ENCODE results near the gene SLC25A47.

SLC25A47 gene

DNA sequence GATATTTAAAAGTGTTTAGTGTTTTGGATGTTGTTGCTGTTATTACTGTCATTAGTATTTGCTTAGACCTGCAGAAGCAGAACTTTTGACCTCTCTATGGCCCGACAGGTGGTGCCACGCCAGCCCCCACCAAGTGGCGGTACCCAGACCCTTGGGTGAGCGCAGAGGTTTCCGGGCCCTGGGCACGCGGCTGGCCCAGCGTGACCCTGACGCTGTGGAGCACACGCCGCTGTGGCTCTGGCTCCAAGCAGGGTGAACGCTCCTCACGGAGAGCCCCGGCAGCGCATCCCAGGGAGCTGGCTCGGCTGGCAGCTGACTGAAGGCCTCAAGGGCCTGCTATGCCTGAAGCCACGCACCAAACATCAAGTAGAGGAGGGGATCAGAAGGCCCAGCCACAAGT lies 22.6 kb downstream of the SLC25A47 start:
- DNase-seq (ENCODE audit: insufficient read length) (no peak), FAIRE-seq (no peak)
- TF ChIP-seq POLR2AphosphoS5 (IDR thresholded peaks at IDR 0.05; ENCODE audit: low read depth, low read length) (no peak), TAF1 (IDR thresholded peaks at IDR 0.05; ENCODE audit: borderline replicate concordance, low read depth, low read length) (no peak), POLR2A (IDR thresholded peaks at IDR 0.05; ENCODE audit: low read depth, low read length) (no peak)

DNA sequence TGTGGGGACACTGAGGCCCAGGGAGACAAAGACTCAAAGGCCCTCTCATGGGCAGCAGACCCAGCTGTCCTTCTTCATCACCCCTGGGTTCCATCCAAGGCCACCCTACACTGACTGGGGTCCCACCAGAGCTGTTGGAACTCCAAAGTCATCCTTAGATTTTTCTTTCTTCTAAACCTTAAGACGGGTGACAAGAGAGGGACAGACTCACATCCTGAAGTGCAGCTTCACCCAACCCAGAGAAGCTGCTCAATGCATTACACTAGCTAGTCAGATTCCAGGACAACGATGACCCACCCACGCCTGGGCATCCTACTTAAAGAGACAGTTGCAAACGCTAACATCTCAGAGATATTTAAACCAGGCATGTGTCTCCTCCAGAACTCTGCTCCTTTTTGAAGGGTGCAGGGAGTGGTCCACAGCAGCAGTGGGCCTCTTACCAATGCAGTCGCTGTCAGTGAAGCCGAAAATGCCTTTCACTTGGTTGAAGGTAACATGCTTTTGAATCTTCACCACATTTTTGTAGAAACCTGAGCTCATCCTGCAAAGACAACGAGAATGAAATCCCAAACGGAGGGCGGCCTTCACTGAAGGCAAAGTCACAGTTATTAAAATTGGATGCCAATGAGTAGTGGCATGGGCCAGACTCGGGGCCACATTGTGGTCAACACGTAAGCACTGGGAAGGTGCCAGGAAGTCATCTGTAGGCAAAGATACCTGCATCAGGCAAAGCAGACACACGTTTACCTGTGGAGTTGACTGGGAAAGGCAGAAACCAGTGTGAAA lies 23.4 kb downstream of the SLC25A47 start:
- no peak for FAIRE-seq
- no peak for DNase-seq (ENCODE audit: insufficient read length)
- no peak for TF ChIP-seq POLR2A (IDR thresholded peaks at IDR 0.05; ENCODE audit: low read depth, low read length)
- TF ChIP-seq TAF1 (IDR thresholded peaks at IDR 0.05; ENCODE audit: borderline replicate concordance, low read depth, low read length): no peak
- TF ChIP-seq POLR2AphosphoS5 (IDR thresholded peaks at IDR 0.05; ENCODE audit: low read depth, low read length): no peak

DNA sequence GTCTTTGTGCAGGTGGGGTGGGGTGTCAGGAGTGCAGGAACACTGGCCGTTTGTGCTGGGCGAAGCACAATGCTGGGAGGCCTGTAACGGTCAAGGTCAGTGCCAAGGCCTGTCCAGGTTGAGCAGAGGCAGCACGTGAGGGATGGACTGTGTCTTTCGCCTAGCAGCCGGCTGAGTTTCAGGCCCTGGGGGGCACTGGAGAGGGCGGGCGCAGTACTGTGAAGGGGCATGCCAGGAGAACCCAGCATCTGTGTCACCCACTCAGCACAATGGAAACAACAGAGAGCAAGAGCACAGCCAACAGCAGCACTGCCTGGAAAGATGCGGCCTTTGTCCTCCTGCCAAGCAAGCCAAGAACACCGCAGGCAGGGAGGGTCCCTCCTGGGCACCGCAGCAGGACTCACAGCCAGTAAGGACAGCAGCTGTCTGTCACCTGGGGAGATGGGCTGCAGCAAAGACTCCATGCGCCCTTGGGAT lies 25.2 kb downstream of the SLC25A47 start:
- FAIRE-seq: no peak
- DNase-seq (ENCODE audit: insufficient read length): no peak
- TF ChIP-seq POLR2A (IDR thresholded peaks at IDR 0.05; ENCODE audit: low read depth, low read length) (no peak), TAF1 (IDR thresholded peaks at IDR 0.05; ENCODE audit: borderline replicate concordance, low read depth, low read length) (no peak), POLR2AphosphoS5 (IDR thresholded peaks at IDR 0.05; ENCODE audit: low read depth, low read length) (no peak)

DNA sequence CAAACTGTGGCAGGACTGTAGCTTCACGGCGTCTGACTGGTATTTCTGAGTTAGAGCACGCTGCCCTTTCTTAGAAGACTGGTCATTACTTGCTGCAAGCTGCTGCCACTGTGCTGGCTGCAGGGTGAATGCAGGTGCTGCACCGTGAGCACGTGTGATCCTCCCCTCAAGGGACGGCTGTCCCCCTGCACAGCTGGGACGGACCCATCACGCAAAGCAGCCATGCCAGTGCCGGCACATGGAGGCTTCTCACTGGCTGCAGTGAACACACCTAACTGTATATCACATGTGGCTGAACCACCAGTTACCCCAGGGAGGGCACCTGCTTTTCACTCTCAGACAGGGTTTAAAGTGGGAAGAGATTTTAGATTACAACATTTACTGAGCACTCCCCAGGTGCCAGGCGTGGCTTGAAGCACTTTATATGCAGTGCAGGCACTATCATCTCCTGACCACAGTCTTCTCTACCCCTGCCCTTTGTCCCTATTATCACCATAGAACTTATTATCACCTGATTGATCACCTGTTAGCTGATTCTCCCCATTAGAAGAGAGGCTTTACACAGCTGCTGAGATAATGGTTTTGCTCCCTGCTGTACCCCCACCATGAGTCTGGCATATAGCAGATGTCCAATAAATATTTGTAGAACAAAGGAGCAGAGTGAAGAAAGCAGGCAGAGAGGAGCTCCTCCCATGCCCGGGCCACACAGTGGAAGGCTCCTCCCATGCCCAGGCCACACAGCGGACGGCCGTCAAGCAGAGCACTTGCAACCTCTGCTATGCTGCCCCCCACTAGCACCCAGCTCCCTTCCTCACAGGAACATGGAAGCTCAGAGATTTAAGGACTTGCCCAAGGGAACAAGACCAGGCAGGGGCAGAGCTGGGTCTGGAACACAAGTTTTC lies 25.9 kb downstream of the SLC25A47 start:
- TF ChIP-seq POLR2AphosphoS5 (IDR thresholded peaks at IDR 0.05; ENCODE audit: low read depth, low read length) (no peak), POLR2A (IDR thresholded peaks at IDR 0.05; ENCODE audit: low read depth, low read length) (no peak), TAF1 (IDR thresholded peaks at IDR 0.05; ENCODE audit: borderline replicate concordance, low read depth, low read length) (no peak)
- DNase-seq (ENCODE audit: insufficient read length) (no peak), FAIRE-seq (no peak)

DNA sequence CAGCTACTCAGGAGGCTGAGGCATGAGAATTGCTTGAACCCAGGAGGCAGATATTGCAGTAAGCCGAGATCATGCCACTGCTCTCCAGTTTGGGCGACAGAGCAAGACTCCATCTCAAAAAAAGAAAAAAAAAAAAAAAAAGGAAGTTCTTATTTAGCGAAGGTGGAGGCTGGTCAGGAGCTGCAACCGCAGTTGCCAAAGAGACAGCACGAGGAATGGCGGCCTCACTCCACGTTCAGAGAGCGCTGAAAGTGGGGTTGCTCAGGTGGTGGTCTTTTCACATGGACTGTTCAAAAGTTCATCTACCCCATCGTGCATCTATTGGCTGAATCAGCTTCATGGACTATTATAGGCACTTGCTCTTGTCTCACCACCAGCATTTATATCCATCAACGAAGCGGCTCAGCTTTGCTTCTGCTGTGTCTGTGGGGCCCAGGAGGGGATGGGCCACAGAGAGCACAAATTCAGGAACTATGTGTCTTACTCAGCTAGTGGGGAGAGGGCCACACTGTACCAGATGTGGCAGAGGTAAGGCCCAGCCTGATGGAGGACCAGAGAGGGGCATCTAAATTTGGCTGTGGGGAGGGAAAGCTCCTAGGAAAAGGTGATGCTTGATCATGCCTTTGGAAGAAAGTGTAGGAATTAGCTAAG lies 27.3 kb downstream of the SLC25A47 start:
- FAIRE-seq: no peak
- TF ChIP-seq POLR2AphosphoS5 (IDR thresholded peaks at IDR 0.05; ENCODE audit: low read depth, low read length) (no peak), TAF1 (IDR thresholded peaks at IDR 0.05; ENCODE audit: borderline replicate concordance, low read depth, low read length) (no peak), POLR2A (IDR thresholded peaks at IDR 0.05; ENCODE audit: low read depth, low read length) (no peak)
- DNase-seq (ENCODE audit: insufficient read length): no peak

DNA sequence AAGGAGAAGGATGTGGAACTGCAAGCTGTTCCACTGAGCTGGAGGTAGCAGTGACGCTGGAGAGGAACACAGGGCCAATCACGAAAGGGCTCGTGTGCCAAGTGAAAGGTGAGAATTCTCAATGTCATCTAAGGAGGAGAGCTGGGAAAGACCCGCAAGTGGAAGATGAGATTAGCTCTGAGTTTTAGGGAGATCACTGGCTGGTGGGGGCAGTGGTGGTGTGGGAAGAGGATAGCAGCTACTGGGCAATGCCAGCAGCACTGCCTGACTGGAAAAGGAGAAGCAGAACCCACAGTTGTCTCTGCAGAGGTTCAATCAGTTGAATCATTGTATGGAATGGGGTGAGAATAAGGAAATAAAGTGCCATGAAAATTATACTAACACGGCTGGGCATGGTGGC lies 27.8 kb downstream of the SLC25A47 start:
- DNase-seq (ENCODE audit: insufficient read length) (no peak), FAIRE-seq (no peak)
- TF ChIP-seq TAF1 (IDR thresholded peaks at IDR 0.05; ENCODE audit: borderline replicate concordance, low read depth, low read length): no peak
- no peak for TF ChIP-seq POLR2A (IDR thresholded peaks at IDR 0.05; ENCODE audit: low read depth, low read length)
- TF ChIP-seq POLR2AphosphoS5 (IDR thresholded peaks at IDR 0.05; ENCODE audit: low read depth, low read length): no peak

DNA sequence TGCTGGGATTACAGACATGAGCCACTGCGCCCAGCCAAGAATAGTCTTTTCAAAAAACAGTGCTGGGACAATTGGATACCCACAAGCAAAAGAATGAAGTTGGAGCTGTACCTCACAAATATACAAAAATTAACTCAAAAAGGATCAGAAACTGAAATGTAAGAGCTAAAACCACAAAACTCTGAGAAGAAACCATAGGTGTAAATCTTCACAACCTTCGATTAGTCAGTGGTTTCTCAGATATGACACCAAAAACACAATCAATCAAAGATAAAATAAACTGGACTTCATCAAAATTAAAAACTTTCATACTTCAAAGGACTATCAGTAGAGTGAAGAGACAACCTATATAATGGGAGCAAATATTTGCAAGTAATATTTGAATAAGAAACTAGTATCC lies 35.3 kb downstream of the SLC25A47 start:
- no peak for FAIRE-seq
- no peak for DNase-seq (ENCODE audit: insufficient read length)
- TF ChIP-seq POLR2A (IDR thresholded peaks at IDR 0.05; ENCODE audit: low read depth, low read length): no peak
- TF ChIP-seq TAF1 (IDR thresholded peaks at IDR 0.05; ENCODE audit: borderline replicate concordance, low read depth, low read length): no peak
- TF ChIP-seq POLR2AphosphoS5 (IDR thresholded peaks at IDR 0.05; ENCODE audit: low read depth, low read length): no peak

DNA sequence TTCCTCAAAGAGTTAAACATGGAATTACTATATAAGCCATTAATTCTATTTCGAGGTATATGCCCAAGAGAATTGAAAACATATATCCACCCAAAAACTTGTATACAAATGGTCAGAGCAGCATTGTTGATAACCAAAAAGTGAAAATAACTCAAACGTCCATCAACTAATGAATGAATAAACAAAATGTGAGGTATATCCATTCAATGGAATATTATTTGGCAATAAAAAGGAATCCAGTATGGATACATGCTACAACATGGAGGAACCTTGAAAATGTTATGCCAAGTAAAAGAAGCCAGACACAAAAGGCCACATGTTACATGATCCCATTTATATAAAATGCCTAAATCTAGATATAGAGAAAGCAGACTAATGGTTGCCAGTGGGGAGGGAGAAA lies 36.0 kb downstream of the SLC25A47 start:
- DNase-seq (ENCODE audit: insufficient read length): no peak
- TF ChIP-seq TAF1 (IDR thresholded peaks at IDR 0.05; ENCODE audit: borderline replicate concordance, low read depth, low read length) (no peak), POLR2AphosphoS5 (IDR thresholded peaks at IDR 0.05; ENCODE audit: low read depth, low read length) (no peak), POLR2A (IDR thresholded peaks at IDR 0.05; ENCODE audit: low read depth, low read length) (no peak)
- FAIRE-seq: no peak

DNA sequence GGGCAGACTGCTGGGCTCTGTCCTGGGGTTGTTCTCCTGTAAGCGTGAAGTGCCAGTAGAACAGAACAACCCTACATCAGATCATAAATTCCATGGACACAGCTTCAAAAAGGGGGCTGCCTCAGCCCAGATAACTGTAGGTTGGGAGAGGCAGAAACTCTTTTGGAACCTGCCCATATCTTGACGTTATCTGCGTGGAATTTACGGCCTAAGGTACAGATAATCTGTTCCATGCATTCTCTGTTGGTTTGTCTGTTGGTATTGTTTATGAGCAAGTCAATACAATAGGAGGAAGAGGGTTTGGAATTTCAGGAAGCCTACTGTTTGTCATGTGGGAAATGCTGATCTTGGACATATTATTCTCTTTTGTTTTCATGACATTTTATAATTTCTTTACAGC lies 36.7 kb downstream of the SLC25A47 start:
- TF ChIP-seq TAF1 (IDR thresholded peaks at IDR 0.05; ENCODE audit: borderline replicate concordance, low read depth, low read length) (no peak), POLR2A (IDR thresholded peaks at IDR 0.05; ENCODE audit: low read depth, low read length) (no peak), POLR2AphosphoS5 (IDR thresholded peaks at IDR 0.05; ENCODE audit: low read depth, low read length) (no peak)
- FAIRE-seq (no peak), DNase-seq (ENCODE audit: insufficient read length) (no peak)

DNA sequence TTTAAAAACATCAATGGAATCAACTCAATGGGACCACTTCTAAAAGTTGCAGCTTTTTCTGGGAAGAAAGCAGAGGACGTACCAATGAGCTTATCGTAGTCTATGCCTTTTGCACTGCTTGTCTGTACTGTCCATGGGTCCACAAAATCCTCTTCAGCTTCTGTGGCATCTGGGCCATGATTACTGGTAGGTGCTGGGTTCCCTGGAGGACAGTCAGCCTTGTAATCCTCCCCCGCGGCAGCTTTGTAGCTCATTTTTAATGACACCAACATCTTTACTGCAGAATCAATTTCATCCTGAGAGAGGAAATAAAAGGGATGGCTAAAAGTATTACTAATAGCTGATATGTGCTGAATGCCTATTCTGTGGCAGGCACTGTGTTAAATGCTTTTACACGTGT lies 38.5 kb downstream of the SLC25A47 start:
- DNase-seq (ENCODE audit: insufficient read length) (no peak), FAIRE-seq (no peak)
- TF ChIP-seq POLR2A (IDR thresholded peaks at IDR 0.05; ENCODE audit: low read depth, low read length): 0 out of 2 replicates have a peak, but pooled peaks have one; percentile 24
- no peak for TF ChIP-seq TAF1 (IDR thresholded peaks at IDR 0.05; ENCODE audit: borderline replicate concordance, low read depth, low read length)

DNA sequence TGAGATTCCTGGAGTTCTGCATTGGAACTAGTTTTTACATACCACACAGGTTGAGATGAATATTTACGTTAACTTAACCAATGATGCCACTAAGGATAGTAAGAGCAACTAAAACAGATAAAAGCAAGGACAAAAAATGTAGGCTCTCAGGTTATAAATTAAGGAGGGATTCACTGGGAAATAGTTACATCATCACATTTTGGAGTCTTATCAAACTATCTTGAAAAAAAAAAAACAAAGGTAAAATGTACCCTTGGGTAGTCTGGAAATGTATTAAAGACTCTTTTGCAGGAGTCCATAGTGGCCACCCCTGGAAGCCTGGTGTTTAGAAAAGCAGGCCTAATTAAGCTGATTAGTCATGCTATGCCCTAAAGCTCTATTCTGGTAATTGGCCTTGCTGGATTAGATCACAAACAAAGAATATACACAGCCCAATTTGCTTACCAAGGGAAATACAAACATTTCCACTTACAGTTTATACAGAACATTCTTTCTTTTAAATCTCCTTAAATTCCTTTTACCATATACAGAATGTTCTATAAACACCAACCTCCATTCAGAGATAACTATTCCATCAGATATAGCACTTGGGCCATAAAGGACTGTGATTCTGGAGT lies 39.3 kb downstream of the SLC25A47 start:
- no peak for TF ChIP-seq TAF1 (IDR thresholded peaks at IDR 0.05; ENCODE audit: borderline replicate concordance, low read depth, low read length)
- FAIRE-seq (no peak), DNase-seq (ENCODE audit: insufficient read length) (no peak)

Data from GM12892 (cell line).